Neural cell (in vitro differentiated cells): ENCODE data around the gene BBS4. TPM values are rescaled to one million over a fixed set of nuclear protein-coding genes. Genes with fewer than 3 reads are reported as not detected.

Experiments used
- H2AFZ ChIP-seq: fragments of 200-600, 300-800 bp; sonication (generic), shearing (Covaris generic); 2 replicates; pipeline ENCODE4 v1.6.0; 2014; ENCODE audit warnings: low read depth, mild to moderate bottlenecking, antibody characterized with exemption, low read length, moderate library complexity
- H3F3A ChIP-seq: fragments of 200-600 bp; shearing (Covaris generic); 2 replicates; pipeline ENCODE4 v1.6.1; 2016; ENCODE audit warnings: mild to moderate bottlenecking, moderate library complexity, mixed read lengths, antibody characterized with exemption, low read length; ENCODE audit not compliant: insufficient read depth, poor library complexity, severe bottlenecking
- H3K27ac ChIP-seq: fragments of 200-600, 300-800 bp; sonication (generic), shearing (Covaris generic); 2 replicates; pipeline ENCODE4 v1.5.1; 2014; ENCODE audit warnings: mild to moderate bottlenecking, low read length, moderate library complexity
- H3K27me3 ChIP-seq: fragments of 300-800, 200-600 bp; sonication (generic), shearing (Covaris generic); 2 replicates; pipeline ENCODE4 v1.6.0; 2014; ENCODE audit warnings: mild to moderate bottlenecking, low read depth, low read length, moderate library complexity; ENCODE audit not compliant: insufficient read depth
- H3K36me3 ChIP-seq: fragments of 300-800, 200-600 bp; sonication (generic), shearing (Covaris generic); 2 replicates; pipeline ENCODE4 v1.5.1; 2014; ENCODE audit warnings: mild to moderate bottlenecking, antibody characterized with exemption, low read length, moderate library complexity; ENCODE audit not compliant: insufficient read depth
- H3K4me2 ChIP-seq: fragments of 300-800, 200-600 bp; sonication (generic), shearing (Covaris generic); 2 replicates; pipeline ENCODE4 v1.6.0; 2014; ENCODE audit warnings: mild to moderate bottlenecking, low read length
- H3K4me3 ChIP-seq: fragments of 300-800, 200-600 bp; sonication (generic), shearing (Covaris generic); 2 replicates; pipeline ENCODE4 v1.5.1; 2014; ENCODE audit warnings: mild to moderate bottlenecking, low read length, moderate library complexity
- H3K79me2 ChIP-seq: fragments of 200-600 bp; shearing (Covaris generic); replicated peaks from 2 replicates; pipeline ENCODE4 v1.6.0; 2014; ENCODE audit warnings: mild to moderate bottlenecking, low read length, moderate library complexity; ENCODE audit not compliant: insufficient read depth
- H3K9ac ChIP-seq: fragments of 300-800, 200-600 bp; sonication (generic), shearing (Covaris generic); 2 replicates; pipeline ENCODE4 v1.6.1; 2016; ENCODE audit warnings: mild to moderate bottlenecking, low read length, mixed read lengths
- H3K9me2 ChIP-seq: fragments of 200-600 bp; shearing (Covaris generic); 2 replicates; pipeline ENCODE4 v1.6.1; 2016; ENCODE audit warnings: mild to moderate bottlenecking, low read length, mixed read lengths; ENCODE audit not compliant: insufficient read depth
- H3K9me3 ChIP-seq: fragments of 200-600, 300-800 bp; sonication (generic), shearing (Covaris generic); 2 replicates; pipeline ENCODE4 v1.6.1; 2016; ENCODE audit warnings: mild to moderate bottlenecking, mixed run types, low read length, moderate library complexity, mixed read lengths
- H4K20me1 ChIP-seq: fragments of 200-600 bp; shearing (Covaris generic); 2 replicates; pipeline ENCODE4 v1.6.1; 2016; ENCODE audit warnings: mild to moderate bottlenecking, mixed run types; ENCODE audit not compliant: insufficient read depth
- CTCF ChIP-seq: fragments of 450-650 bp; IDR thresholded peaks from 2 replicates; pipeline ENCODE4 v1.5.1; 2014; ENCODE audit warnings: antibody characterized with exemption, mild to moderate bottlenecking, moderate library complexity; ENCODE audit not compliant: poor library complexity, severe bottlenecking
- EP300 ChIP-seq: fragments of 450-650 bp; conservative IDR thresholded peaks from 2 replicates; pipeline ENCODE4 v1.6.1; 2014; ENCODE audit warnings: antibody characterized with exemption, mild to moderate bottlenecking, moderate library complexity; ENCODE audit not compliant: poor library complexity, severe bottlenecking
- EZH2 ChIP-seq: fragments of 200-600, 300-800 bp; shearing (Covaris generic), sonication (generic); IDR thresholded peaks from 2 replicates; pipeline ENCODE4 v1.6.1; 2014; ENCODE audit warnings: antibody characterized with exemption, low read length, borderline replicate concordance, mild to moderate bottlenecking; ENCODE audit not compliant: insufficient read depth, poor library complexity, severe bottlenecking
- MXI1 ChIP-seq: fragments of 450-650 bp; conservative IDR thresholded peaks from 2 replicates; pipeline ENCODE4 v1.6.1; 2014; ENCODE audit warnings: antibody characterized with exemption, mild to moderate bottlenecking; ENCODE audit not compliant: poor library complexity, severe bottlenecking
- POLR2AphosphoS5 ChIP-seq: IDR thresholded peaks from 2 replicates; pipeline ENCODE4 v1.6.1; 2012
- RAD21 ChIP-seq: fragments of 450-650 bp; conservative IDR thresholded peaks from 2 replicates; pipeline ENCODE4 v1.6.1; 2014; ENCODE audit warnings: antibody characterized with exemption, mild to moderate bottlenecking, moderate library complexity
- REST ChIP-seq: IDR thresholded peaks from 2 replicates; pipeline ENCODE4 v1.6.1; 2012; ENCODE audit warnings: borderline replicate concordance
- SMC3 ChIP-seq: fragments of 450-650 bp; conservative IDR thresholded peaks from 2 replicates; pipeline ENCODE4 v1.6.1; 2014; ENCODE audit warnings: antibody characterized with exemption, mild to moderate bottlenecking, moderate library complexity; ENCODE audit not compliant: poor library complexity
- TAF1 ChIP-seq: IDR thresholded peaks from 2 replicates; pipeline ENCODE4 v1.6.1; 2012; ENCODE audit warnings: low read depth
- polyA plus RNA-seq: library from polyadenylated mRNA; depleted of rRNA; stranded (reverse); fragments of >200 nt; gene quantifications from 2 replicates; pipeline ENCODE4 v1.2.3, GENCODE V29; 2014

Gene BBS4
- polyA plus RNA-seq, 1 donor from 2014 or later = 88.2 TPM

GRCh38 chr15:72751751-72752455, 65.9 kb downstream of the BBS4 start:
- TF ChIP-seq CTCF = no peak
- TF ChIP-seq TAF1 = no peak
- no peak for TF ChIP-seq EZH2
- TF ChIP-seq EP300 = no peak
- no peak for TF ChIP-seq RAD21
- TF ChIP-seq REST = no peak
- no peak for TF ChIP-seq SMC3
- no peak for TF ChIP-seq POLR2AphosphoS5
- no peak for TF ChIP-seq MXI1
- Histone ChIP-seq H4K20me1 (no peaks in the 10 kb centered on the region), H3K27ac (no peak overlapping the region), H3K79me2 (no peaks in the 10 kb centered on the region), H3K4me2 (no peak overlapping the region), H3K36me3 (no peaks in the 10 kb centered on the region), H2AFZ (no peak overlapping the region), H3K4me3 (no peak overlapping the region), H3K9ac (no peak overlapping the region), H3K9me2 (no peaks in the 10 kb centered on the region), H3K9me3 (no peaks in the 10 kb centered on the region), H3F3A (no peaks in the 10 kb centered on the region), H3K27me3 (no peaks in the 10 kb centered on the region)

- Histone ChIP-seq H3K27ac (no peak overlapping the region), H3K9ac (no peak overlapping the region), H3K36me3 (no peaks in the 10 kb centered on the region), H3K79me2 (no peaks in the 10 kb centered on the region), H3K4me3 (no peak overlapping the region), H3K9me3 (no peaks in the 10 kb centered on the region), H4K20me1 (no peaks in the 10 kb centered on the region), H2AFZ (no peak overlapping the region), H3K4me2 (no peak overlapping the region), H3K27me3 (no peaks in the 10 kb centered on the region), H3F3A (no peaks in the 10 kb centered on the region), H3K9me2 (no peaks in the 10 kb centered on the region)
- no peak for TF ChIP-seq RAD21
- TF ChIP-seq POLR2AphosphoS5 = no peak
- TF ChIP-seq REST = no peak
- TF ChIP-seq EZH2 = no peak
- no peak for TF ChIP-seq EP300
- no peak for TF ChIP-seq MXI1
- TF ChIP-seq CTCF = no peak
- no peak for TF ChIP-seq SMC3
- no peak for TF ChIP-seq TAF1
These were observed 68.1 kb downstream of the BBS4 start for GRCh38 chr15:72754096-72754495.
